Cerebellar nuclear complex (tissue), 1 donor: ENCODE data around the gene PREB.
"Not testable (repeated sequence)": the region's sequence is repeated elsewhere in the genome, so short reads cannot be mapped to it uniquely, and the experiment has no call there.

Source experiments
- DNase-seq, 2 experiments: peaks; one replicate each; lab custom pipeline; 2025; lab: John Stamatoyannopoulos, UW

PREB gene, protein sequence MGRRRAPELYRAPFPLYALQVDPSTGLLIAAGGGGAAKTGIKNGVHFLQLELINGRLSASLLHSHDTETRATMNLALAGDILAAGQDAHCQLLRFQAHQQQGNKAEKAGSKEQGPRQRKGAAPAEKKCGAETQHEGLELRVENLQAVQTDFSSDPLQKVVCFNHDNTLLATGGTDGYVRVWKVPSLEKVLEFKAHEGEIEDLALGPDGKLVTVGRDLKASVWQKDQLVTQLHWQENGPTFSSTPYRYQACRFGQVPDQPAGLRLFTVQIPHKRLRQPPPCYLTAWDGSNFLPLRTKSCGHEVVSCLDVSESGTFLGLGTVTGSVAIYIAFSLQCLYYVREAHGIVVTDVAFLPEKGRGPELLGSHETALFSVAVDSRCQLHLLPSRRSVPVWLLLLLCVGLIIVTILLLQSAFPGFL

DNA sequence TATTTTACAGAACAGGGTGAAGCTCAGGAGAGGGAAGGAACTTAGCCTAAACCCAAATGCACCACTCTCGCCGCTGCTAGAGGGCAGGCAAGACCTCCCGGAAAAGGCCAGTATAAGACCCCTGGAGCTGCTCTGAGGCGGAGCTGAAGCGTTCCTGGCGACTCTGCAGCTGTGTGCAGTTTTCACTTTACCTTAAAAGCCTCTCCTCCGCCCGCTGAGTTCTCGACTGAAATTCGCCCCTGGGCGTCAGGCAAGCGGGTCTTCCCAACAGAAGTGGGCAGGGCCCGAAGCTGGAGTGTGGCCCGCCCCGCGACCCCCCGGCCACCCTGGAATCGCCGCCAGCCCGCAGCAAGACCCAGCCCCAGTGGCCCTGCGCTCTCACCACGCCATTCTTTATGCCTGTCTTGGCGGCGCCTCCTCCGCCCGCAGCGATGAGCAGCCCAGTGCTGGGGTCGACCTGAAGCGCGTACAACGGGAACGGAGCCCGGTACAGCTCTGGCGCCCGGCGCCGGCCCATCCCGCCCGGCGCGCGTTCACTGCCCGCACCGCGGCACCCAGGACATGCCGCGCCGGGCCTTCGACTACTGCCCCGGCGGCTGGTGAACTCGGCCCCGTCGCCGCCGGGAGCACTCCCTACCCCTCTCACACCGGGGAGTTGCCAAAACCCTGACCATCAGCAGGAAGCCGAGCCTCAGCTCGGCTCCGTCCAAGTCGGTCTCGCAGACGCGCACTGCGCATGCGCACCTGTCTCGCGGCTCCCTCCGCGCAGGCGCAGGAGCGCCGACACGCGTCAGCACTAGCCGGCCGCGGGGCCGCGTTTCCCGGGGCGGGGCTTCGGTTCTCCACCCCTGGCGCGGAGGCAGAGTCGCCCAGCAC is at the start of gene PREB:
TSS of gene PREB (minus strand) at position 732 of the 876 bp plus-strand sequence. CDS start at position 517, 215 bp downstream.
- DNase-seq, result peak; percentile 53 to 88

- DNase-seq, result no peak
These were observed 49.7 kb upstream of the PREB start for GRCh38 chr2:27184115-27184514.

GRCh38 chr2:27182346-27182745 is 47.9 kb upstream of the PREB start:
- no peak for DNase-seq

- no peak for DNase-seq
These were observed 45.0 kb upstream of the PREB start for GRCh38 chr2:27179344-27180000.

DNA sequence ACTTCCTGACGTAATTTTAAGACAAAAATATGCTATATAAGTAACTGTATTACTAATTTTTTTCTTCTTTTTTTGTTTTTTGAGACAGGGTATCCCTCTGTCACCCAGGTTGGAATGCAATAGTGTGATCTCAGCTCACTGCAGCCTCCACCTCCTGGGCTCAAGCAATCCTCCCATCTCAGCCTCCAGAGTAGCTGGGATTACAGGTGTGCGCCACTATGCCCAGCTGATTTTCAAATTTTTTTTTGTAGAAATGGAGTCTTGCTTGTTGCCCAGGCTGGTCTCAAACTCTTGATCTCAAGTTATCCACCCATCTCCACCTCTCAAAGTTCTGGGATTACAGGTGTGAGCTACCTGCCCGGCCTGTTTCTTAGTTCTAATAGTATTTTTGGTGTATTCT is 44.0 kb upstream of the PREB start:
- DNase-seq, result no peak

DNA sequence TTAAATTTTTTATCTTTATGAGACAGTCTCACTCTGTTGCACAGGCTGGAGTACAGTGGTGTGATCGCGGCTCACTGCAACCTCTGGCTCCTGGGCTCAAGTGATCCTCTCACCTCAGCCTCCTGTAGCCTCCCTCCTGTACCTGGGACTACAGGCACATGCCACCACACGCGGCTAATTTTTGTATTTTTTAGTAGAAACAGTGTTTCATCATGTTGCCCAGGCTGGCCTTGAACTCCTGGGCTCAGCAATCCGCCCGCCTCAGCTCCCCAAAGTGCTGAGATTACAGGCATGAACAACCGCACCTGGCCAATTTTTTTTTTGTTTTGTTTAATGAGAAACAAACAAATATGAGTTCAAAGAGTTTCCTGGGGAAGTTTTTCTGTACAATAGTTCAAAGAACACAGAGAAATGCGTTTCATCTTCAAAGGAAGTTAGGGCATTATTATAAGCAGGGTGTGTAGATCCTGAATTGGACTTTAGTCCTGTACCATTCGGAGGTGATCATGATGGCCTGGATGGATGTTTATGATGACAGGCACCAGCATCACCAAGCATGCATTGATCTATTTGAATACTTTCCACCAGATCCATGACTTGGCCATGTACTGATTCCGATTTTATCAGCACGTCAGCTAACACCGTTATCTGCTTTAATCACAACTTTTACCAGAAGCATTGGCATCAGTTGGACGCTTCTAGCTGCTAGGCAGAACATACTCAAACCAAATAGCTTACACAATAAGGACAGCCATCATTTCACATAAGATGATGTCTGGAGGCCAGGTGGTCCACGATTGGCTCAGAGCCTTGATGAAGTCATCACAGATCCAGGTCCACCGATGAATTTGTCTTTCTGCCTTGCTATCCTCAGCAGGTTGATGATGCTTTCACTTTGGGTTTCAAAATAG is 43.3 kb upstream of the PREB start:
- no peak for DNase-seq

DNA sequence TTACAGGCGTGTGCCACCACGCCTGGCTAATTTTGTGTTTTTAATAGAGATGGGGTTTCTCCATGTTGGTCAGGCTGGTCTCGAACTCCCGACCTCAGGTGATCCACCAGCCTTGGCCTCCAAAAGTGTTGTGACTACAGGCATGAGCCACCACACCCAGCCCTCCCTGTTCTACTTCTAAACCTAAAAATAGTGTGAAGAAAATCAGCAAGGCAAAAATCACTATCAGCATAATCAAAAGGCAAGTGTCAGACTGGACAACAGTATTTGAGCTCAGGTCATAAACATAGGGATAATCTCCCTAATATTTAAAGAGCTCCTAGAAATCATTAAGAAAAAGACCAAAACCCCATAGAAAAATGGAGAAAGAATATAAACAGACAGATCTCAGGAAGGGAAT is 41.3 kb upstream of the PREB start:
- not testable (repeated sequence) for DNase-seq

DNA sequence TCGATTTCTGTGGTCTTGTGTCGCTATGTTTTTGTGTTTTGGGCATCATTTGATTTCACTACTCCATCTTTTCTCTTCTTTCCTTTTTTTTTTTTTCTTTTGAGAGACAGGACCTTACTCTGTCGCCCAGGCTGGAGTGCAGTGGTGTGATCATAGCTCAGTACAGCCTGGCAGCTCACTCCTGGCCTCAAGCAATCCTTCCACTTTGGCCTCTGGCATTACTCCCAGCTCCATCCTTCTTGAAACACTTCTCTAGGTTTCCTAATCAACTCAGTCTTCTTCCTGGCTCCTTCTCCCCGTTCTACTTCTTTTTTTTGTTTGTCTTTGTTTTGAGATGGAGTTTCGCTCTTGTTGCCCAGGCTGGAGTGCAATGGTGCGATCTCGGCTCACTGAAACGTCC is 40.9 kb upstream of the PREB start:
- no peak for DNase-seq

GRCh38 chr2:27174638-27175037 is 40.2 kb upstream of the PREB start:
- no peak for DNase-seq

GRCh38 chr2:27171351-27171848 is 37.0 kb upstream of the PREB start:
- no peak for DNase-seq

- no peak for DNase-seq
These were observed 36.3 kb upstream of the PREB start for GRCh38 chr2:27170581-27171337.

- no peak for DNase-seq
These were observed 30.7 kb upstream of the PREB start for GRCh38 chr2:27164960-27165763.

- no peak for DNase-seq
These were observed 28.0 kb upstream of the PREB start for GRCh38 chr2:27162151-27163121.

DNA sequence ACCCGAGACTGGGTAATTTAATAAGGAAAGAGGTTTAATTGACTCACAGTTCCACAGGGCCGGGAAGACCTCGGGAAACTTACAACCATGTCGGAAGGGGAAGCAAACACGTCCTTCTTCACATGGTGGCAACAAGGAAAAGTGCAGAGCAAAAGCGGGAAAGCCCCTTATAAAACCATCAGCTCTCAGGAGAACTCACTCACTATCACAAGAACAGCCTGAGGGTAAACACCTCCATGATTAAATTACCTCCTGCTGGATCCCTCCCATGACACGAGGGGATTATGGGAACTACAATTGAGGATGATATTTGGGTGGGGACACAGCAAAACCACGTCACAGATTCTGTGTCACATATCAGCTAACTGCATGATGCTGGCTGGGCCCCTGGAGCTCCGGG is 25.8 kb upstream of the PREB start:
- DNase-seq, result no peak

DNA sequence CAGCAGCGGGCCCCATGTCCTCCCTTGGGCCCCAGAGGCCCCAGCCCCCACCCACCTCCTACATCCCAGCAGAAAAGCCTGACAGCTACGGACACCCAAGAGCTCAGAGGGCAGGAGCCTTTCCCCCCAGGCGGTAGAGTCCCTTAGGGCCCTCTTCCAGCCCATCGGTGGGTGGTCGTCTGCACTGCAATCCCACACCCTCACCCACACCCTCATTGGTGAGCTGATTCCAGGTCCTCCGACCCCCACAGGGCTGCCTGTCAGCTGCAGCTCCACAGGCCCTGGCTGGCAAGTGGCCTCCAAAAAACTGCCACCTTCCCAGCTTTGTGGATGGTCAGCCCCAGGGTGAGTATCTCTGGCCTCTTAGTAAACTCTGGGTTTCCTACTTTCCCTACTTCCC is 24.8 kb upstream of the PREB start:
- no peak for DNase-seq

- no peak for DNase-seq
These were observed 24.0 kb upstream of the PREB start for GRCh38 chr2:27158468-27158867.

- no peak for DNase-seq
These were observed 20.7 kb upstream of the PREB start for GRCh38 chr2:27155069-27155520.

GRCh38 chr2:27154488-27154887 is 20.1 kb upstream of the PREB start:
- no peak for DNase-seq
